Right lobe of liver (tissue), 6 donors: ENCODE measurements around the gene PTPRU. TPM values are rescaled to one million over a fixed set of nuclear protein-coding genes. Genes with fewer than 3 reads are reported as not detected.
"Not testable (repeated sequence)": the region's sequence is repeated elsewhere in the genome, so short reads cannot be mapped to it uniquely, and the experiment has no call there.

Experiments
- ATAC-seq, 4 donors: fragments of 200-7000 bp; cut with Tn5 transposase; one replicate each; pipeline ENCODE4 v1.9.1; 2020; ENCODE audit warnings: mild to moderate bottlenecking in 4 of 4, moderate library complexity in 4 of 4
- DNase-seq, 3 donors: peaks; one replicate each; pipeline ENCODE4 v3.0.0-alpha.2; 2020
- H3K27ac ChIP-seq, 3 donors: fragments of 200-600 bp; one replicate each; pipeline ENCODE4 v1.8.0; 2022
- H3K27me3 ChIP-seq, 2 donors: fragments of 200-600 bp; one replicate each; pipeline ENCODE4 v1.8.0; 2022
- H3K36me3 ChIP-seq, 4 donors: fragments of 200-600 bp; sonication (generic) in 1 of 4; one replicate each; pipeline versions ENCODE4 v1.5.1 to v1.8.0; 2017 to 2022; ENCODE audit warnings: control low read depth in 1 of 4
- H3K4me1 ChIP-seq, 4 donors: fragments of 200-600 bp; sonication (generic) in 1 of 4; one replicate each; pipeline versions ENCODE4 v1.5.1 to v1.8.0; 2017 to 2022; ENCODE audit warnings: control low read depth in 1 of 4
- H3K4me3 ChIP-seq, 3 donors: fragments of 200-600 bp; one replicate each; pipeline ENCODE4 v1.8.0; 2022
- H3K9me3 ChIP-seq, 4 donors: fragments of 200-600 bp; sonication (generic) in 1 of 4; one replicate each; pipeline versions ENCODE4 v1.5.1 to v1.8.0; 2017 to 2022; ENCODE audit warnings: control low read depth in 1 of 4
- CTCF ChIP-seq, 4 donors: fragments of 200-600 bp in 3 of 4; fragments of 450-650 bp in 1 of 4; IDR thresholded peaks; one replicate each; pipeline versions ENCODE4 v1.5.1 to v1.8.0; 2016 to 2022; ENCODE audit warnings: antibody characterized with exemption in 4 of 4, mild to moderate bottlenecking in 2 of 4
- POLR2A ChIP-seq: fragments of 450-650 bp; IDR thresholded peaks from one replicate; pipeline ENCODE4 v1.6.1; 2017; ENCODE audit warnings: antibody characterized with exemption, mild to moderate bottlenecking
- WGBS: methylation state at CpG from one replicate; pipeline ENCODE4 v1.1.6; 2018; ENCODE audit warnings: low coverage, low lambda C conversion rate; ENCODE audit not compliant: insufficient coverage; ENCODE audit errors: missing lambda C conversion rate; 5-methylcytosine and 5-hydroxymethylcytosine counted together
- intact Hi-C, 2 donors: fragments of 100-400 bp; cut with DNase I; formaldehyde crosslinking; loops; one replicate each; pipeline versions ENCODE4 v1.11.2 to v1.14.1; 2022
- total RNA-seq, 6 experiments: library from RNA; depleted of rRNA in 2 of 6; stranded (reverse); fragments of >200 nt in 2 of 6; fragmentation: NEBNext Ultra II Directional in 3 of 6; extraction: Animal tissue kit (Norgen Biotek cat#: 25700) in 3 of 6; gene quantifications; one replicate each; pipeline versions ENCODE4 v1.1.0 to v1.2.4, GENCODE V29; 2016 to 2023
- donor health status: DM: no; HTN: yes; CAD: no.
- donor health status: DM: no; HTN: no; CAD: no.
- donor health status: DM: no; HTN: no; CAD: no.
- donor health status: DM: no; HTN: yes; CAD: no.
- donor health status: DM: no; HTN: yes; CAD: no.

Gene PTPRU
- total RNA-seq, 6 experiments from 2014 or later: 4.8 to 22.3 (median 14.5) TPM

- no peak for TF ChIP-seq POLR2A
- TF ChIP-seq CTCF (IDR thresholded peaks at IDR 0.05): no peak
- Histone ChIP-seq H3K27me3 (no peaks in the 10 kb centered on the region), H3K4me3 (no peak overlapping the region), H3K36me3 (no peaks in the 10 kb centered on the region), H3K4me1 (peaks cover 0 to 13% (median 3%) of the 10 kb centered on the region in 4 donors), H3K27ac (no peak overlapping the region), H3K9me3 (no peaks in the 10 kb centered on the region)
- intact Hi-C loops: no loop called here
- ATAC-seq: no peak
- WGBS: 83% methylated on average over 2 of the region's 4 CpGs
- no peak for DNase-seq
These were observed 63.1 kb downstream of the PTPRU start for GRCh38 chr1:29299446-29299845.

DNA sequence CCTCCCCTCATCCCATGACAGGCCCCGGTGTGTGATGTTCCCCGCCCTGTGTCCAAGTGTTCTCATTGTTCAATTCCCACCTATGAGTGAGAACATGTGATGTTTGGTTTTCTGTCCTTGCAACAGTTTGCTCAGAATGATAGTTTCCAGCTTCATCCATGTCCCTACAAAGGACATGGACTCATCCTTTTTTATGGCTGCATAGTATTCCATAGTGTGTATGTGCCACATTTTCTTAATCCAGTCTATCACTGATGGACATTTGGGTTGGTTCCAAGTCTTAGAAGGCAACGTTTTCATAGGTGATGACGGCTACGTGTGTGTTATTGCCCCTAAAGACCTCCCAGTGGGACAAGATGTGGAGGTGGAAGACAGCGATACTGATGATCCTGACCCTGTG is 65.4 kb downstream of the PTPRU start:
- not testable (repeated sequence) for DNase-seq

GRCh38 chr1:29303201-29304024 is 67.1 kb downstream of the PTPRU start:
- Histone ChIP-seq H3K27me3 (no peaks in the 10 kb centered on the region), H3K9me3 (no peaks in the 10 kb centered on the region), H3K4me1 (peaks cover 0 to 20% (median 3%) of the 10 kb centered on the region in 4 donors), H3K27ac (no peak overlapping the region), H3K36me3 (no peaks in the 10 kb centered on the region), H3K4me3 (no peak overlapping the region)
- intact Hi-C loops: no loop called here
- DNase-seq (peak in 1 of 3 donors; percentile 28), ATAC-seq (peak in 1 of 4 donors; percentile 5)
- TF ChIP-seq CTCF (IDR thresholded peaks at IDR 0.05) (no peak), POLR2A (no peak)
- 43% methylated on average over 1 of the region's 28 CpGs for WGBS

More for the DNA sequence above, 65.4 kb downstream of the PTPRU start:
- peaks cover 0 to 20% (median 3%) of the 10 kb centered on the region in 4 donors for H3K4me1 ChIP-seq
- H3K9me3 ChIP-seq, H3K36me3 ChIP-seq, H3K4me3 ChIP-seq, H3K27me3 ChIP-seq, ATAC-seq, intact Hi-C loops, H3K27ac ChIP-seq: not testable (repeated sequence)
- 92% methylated on average over 6 of the region's 6 CpGs for WGBS

DNA sequence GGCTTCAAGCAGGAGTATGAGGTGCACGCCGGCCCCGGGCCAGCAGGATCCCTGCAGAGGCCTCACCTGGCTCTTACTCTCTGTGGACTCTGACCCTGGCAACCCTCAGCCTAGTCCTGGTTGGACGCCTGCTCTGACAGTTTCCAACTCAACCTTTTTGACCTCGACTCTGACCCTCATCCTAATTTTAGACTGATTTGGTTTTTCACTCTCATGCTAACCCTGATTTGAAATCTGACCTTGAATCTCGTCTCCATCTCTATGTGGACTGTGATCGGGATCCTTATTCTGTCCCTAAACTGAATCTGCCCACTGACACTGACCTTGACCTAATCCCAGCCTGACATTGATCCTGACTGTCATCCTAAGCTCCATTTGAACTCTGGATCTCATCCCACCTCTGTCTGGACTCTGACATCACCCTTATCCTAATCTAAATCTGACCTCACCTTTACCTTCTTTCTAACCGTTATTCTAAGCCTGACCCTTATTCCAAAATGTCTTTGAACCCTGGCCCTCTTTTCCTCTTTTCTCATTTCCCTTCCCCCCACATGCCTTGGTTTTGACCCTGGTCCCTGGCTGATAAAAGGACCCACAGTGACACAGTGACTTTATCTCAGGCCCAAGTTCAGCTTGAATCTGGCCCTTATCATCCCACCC is 67.8 kb downstream of the PTPRU start:
- Histone ChIP-seq H3K27me3 (no peaks in the 10 kb centered on the region), H3K27ac (peak overlapping the region in 1 of 3 donors; percentile 18), H3K4me1 (peaks cover 0 to 20% (median 3%) of the 10 kb centered on the region in 4 donors), H3K4me3 (no peak overlapping the region), H3K9me3 (no peaks in the 10 kb centered on the region), H3K36me3 (no peaks in the 10 kb centered on the region)
- WGBS: 46% methylated on average over 3 of the region's 8 CpGs
- peak; percentile 66 to 89 (median 86) for DNase-seq
- intact Hi-C loops: no loop called here
- ATAC-seq: peak; percentile 95 to 97 (median 96)
- TF ChIP-seq POLR2A: no peak
- no peak for TF ChIP-seq CTCF (IDR thresholded peaks at IDR 0.05)

- peaks cover 0 to 20% (median 3%) of the 10 kb centered on the region in 4 donors for H3K4me1 ChIP-seq
- TF ChIP-seq POLR2A (no peak), CTCF (IDR thresholded peaks at IDR 0.05) (no peak)
- intact Hi-C loops: no loop called here
- no peaks in the 10 kb centered on the region for H3K27me3 ChIP-seq
- WGBS: 75% methylated on average over 3 of the region's 7 CpGs
- no peaks in the 10 kb centered on the region for H3K9me3 ChIP-seq
- no peaks in the 10 kb centered on the region for H3K36me3 ChIP-seq
- H3K4me3 ChIP-seq: no peak overlapping the region
- H3K27ac ChIP-seq: no peak overlapping the region
- no peak for ATAC-seq
- peak in 2 of 3 donors; percentile 1 to 10 for DNase-seq
These were observed 69.6 kb downstream of the PTPRU start for GRCh38 chr1:29305943-29306342.
